Measurements from ENCODE around the gene PEPD. TPM values are rescaled to one million over a fixed set of nuclear protein-coding genes. Genes with fewer than 3 reads are reported as not detected.

Gene PEPD
- total and polyA plus RNA-seq, 2 of the 4 experiments (the other 2 are of a cell fraction): 36.7 to 88.4 TPM

DNA sequence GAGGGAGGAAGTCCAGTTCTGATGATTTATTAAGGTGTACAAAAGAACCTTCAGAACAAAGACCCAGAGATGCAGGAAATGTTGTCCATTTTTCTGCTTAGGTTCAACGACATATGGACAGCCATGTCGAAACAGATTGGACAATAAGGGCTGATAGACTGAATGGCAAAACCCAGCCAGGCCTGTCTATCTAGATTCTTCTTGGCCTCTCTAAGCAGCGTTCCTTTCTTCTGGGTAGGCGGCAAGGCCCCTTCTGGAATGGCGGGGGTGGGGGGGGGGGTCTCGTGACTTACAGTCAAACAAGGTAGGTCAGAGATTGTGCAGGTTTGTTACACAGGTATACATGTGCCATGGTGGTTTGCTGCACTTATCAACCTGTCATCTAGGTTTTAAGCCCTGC, 39.7 kb upstream of the PEPD start:
- no peak overlapping the region for H3K4ac ChIP-seq (ENCODE audit: low read depth, low read length)
- dilution Hi-C loops (cut with HindIII; ENCODE audit: low sequenced_read_pairs, unreplicated experiment) (no loop called here), intact Hi-C loops (cut with micrococcal nuclease) (no loop called here), in situ Hi-C loops (cut with MboI; ENCODE audit: low sequenced_read_pairs) (no loop called here)
- H3K56ac ChIP-seq (ENCODE audit: extremely low read depth, insufficient read depth, low read length): no peak overlapping the region
- H3K9ac ChIP-seq (ENCODE audit: low read depth, low read length): no peak overlapping the region
- POLR2A ChIA-PET (ENCODE audit: unreplicated experiment): no interaction called here
- no peak overlapping the region for H2AFZ ChIP-seq (replicated peaks; ENCODE audit: low read length, poor library complexity)
- H2BK20ac ChIP-seq (ENCODE audit: low read depth, low read length): no peak overlapping the region
- H3K79me1 ChIP-seq (ENCODE audit: low read depth in 1 of 2, low read length in 2 of 2): no peaks in the 10 kb centered on the region
- H2BK5ac ChIP-seq (ENCODE audit: low read depth, low read length, poor library complexity, severe bottlenecking): no peak overlapping the region
- H2BK15ac ChIP-seq (ENCODE audit: low read depth, low read length): no peak overlapping the region
- H3K27ac ChIP-seq (ENCODE audit: insufficient read depth, low read length): no peak overlapping the region
- no CpG with 5 or more reads among the region's 6 CpGs for WGBS, 2 experiments (ENCODE audit: extremely low coverage in 2 of 2, insufficient read length in 1 of 2)
- H2BK120ac ChIP-seq (ENCODE audit: low read depth, low read length): no peak overlapping the region
- H2AK5ac ChIP-seq (ENCODE audit: low read depth, low read length): no peak overlapping the region
- H4K8ac ChIP-seq (ENCODE audit: low read depth in 2 of 2, low read length in 2 of 2): no peak overlapping the region
- H3K23ac ChIP-seq (ENCODE audit: low read depth, low read length): no peak overlapping the region
- no peaks in the 10 kb centered on the region for H3K36me3 ChIP-seq (ENCODE audit: control insufficient read depth, insufficient read depth, low read length)
- H3K14ac ChIP-seq (replicated peaks; ENCODE audit: low read depth, low read length): no peak overlapping the region
- H2AK9ac ChIP-seq (replicated peaks; ENCODE audit: low read depth, low read length, poor library complexity): no peak overlapping the region
- no peaks in the 10 kb centered on the region for H3K4me1 ChIP-seq (ENCODE audit: control insufficient read depth, insufficient read depth, low read length)
- no peak overlapping the region for H3K18ac ChIP-seq (ENCODE audit: low read depth, low read length)
- DNase-seq (no peak), ATAC-seq (ENCODE audit: low read depth) (no peak)
- H4K5ac ChIP-seq (ENCODE audit: low read depth, low read length): no peak overlapping the region
- no peak overlapping the region for H4K91ac ChIP-seq (ENCODE audit: insufficient read depth, low read depth, low read length)
- H3K4me3 ChIP-seq (ENCODE audit: insufficient read depth, low read depth, low read length): no peak overlapping the region
- no peak for TF ChIP-seq SMC3 (IDR thresholded peaks at IDR 0.05; ENCODE audit: low read depth, low read length)
- H3K9me1 ChIP-seq (ENCODE audit: insufficient read depth, low read length): no peaks in the 10 kb centered on the region
- no peaks in the 10 kb centered on the region for H4K20me1 ChIP-seq (ENCODE audit: insufficient read depth, low read length)
- H3K9me3 ChIP-seq (ENCODE audit: control insufficient read depth, insufficient read depth, low read length): no peaks in the 10 kb centered on the region
- H3K27me3 ChIP-seq (ENCODE audit: control insufficient read depth, insufficient read depth, low read length): no peaks in the 10 kb centered on the region
- CTCF ChIA-PET: no interaction called here
- no peak overlapping the region for H3K4me2 ChIP-seq (ENCODE audit: low read depth, low read length)
- no TSS peak for BruUV-seq (replicated peaks)
